GM10847 (cell line): Measurements from ENCODE around the gene STXBP5L.

Experiments
- POLR2A ChIP-seq: IDR thresholded peaks from 2 replicates; pipeline ENCODE4 v1.6.1; 2011; ENCODE audit not compliant: insufficient read length; ENCODE audit errors: extremely low read depth

Gene STXBP5L

GRCh38 chr3:121324320-121324719 lies 416.3 kb downstream of the STXBP5L start:
- TF ChIP-seq POLR2A = no peak

- TF ChIP-seq POLR2A = no peak
Observed at GRCh38 chr3:121330118-121330517, 422.1 kb downstream of the STXBP5L start.

- TF ChIP-seq POLR2A = no peak
Observed at GRCh38 chr3:121330634-121331033, 422.6 kb downstream of the STXBP5L start.

GRCh38 chr3:121362035-121362734 lies 454.2 kb downstream of the STXBP5L start:
- no peak for TF ChIP-seq POLR2A

- TF ChIP-seq POLR2A = no peak
Observed at GRCh38 chr3:121399820-121400219, 491.8 kb downstream of the STXBP5L start.

- TF ChIP-seq POLR2A = no peak
Observed at GRCh38 chr3:121405631-121406030, 497.6 kb downstream of the STXBP5L start.

GRCh38 chr3:121411523-121411922 lies 503.5 kb downstream of the STXBP5L start:
- no peak for TF ChIP-seq POLR2A

- TF ChIP-seq POLR2A = no peak
Observed at GRCh38 chr3:121414924-121415323, 506.9 kb downstream of the STXBP5L start.

GRCh38 chr3:121418182-121418581 lies 510.2 kb downstream of the STXBP5L start:
- TF ChIP-seq POLR2A = no peak

GRCh38 chr3:121424549-121424948 lies 516.5 kb downstream of the STXBP5L start:
- TF ChIP-seq POLR2A = no peak

GRCh38 chr3:121430664-121431215 lies 522.7 kb downstream of the STXBP5L start:
- no peak for TF ChIP-seq POLR2A

- no peak for TF ChIP-seq POLR2A
Observed at GRCh38 chr3:121431726-121432517, 523.9 kb downstream of the STXBP5L start.

GRCh38 chr3:121436074-121436473 lies 528.1 kb downstream of the STXBP5L start:
- TF ChIP-seq POLR2A = no peak

- no peak for TF ChIP-seq POLR2A
Observed at GRCh38 chr3:121436641-121437040, 528.6 kb downstream of the STXBP5L start.

GRCh38 chr3:121443456-121443855 lies 535.5 kb downstream of the STXBP5L start:
- TF ChIP-seq POLR2A = no peak

- no peak for TF ChIP-seq POLR2A
Observed at GRCh38 chr3:121462565-121462964, 554.6 kb downstream of the STXBP5L start.
